Measurements from ENCODE around the gene SPC25.
A peak's percentile ranks its signal among the peaks of the same experiment; 100 is the strongest.
"Not testable (repeated sequence)": the region's sequence is repeated elsewhere in the genome, so short reads cannot be mapped to it uniquely, and the experiment has no call there.

SPC25 gene, protein sequence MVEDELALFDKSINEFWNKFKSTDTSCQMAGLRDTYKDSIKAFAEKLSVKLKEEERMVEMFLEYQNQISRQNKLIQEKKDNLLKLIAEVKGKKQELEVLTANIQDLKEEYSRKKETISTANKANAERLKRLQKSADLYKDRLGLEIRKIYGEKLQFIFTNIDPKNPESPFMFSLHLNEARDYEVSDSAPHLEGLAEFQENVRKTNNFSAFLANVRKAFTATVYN

GRCh38 chr2:168890006-168890782 lies at the start of gene SPC25:
Gene SPC25 (minus strand): TSS chr2:168890430. CDS start chr2:168889519, 911 bp downstream.
- H3K27ac Mint-ChIP-seq = peak within 1 kb of the TSS; percentile 48
- H3K4me3 Mint-ChIP-seq = peak within 1 kb of the TSS; percentile 85
- no peaks in the 10 kb centered on the region for H3K27me3 Mint-ChIP-seq
- peaks cover 9% of the 10 kb centered on the region for H3K4me1 Mint-ChIP-seq
- no peaks in the 10 kb centered on the region for H3K9me3 Mint-ChIP-seq
- no peaks in the 10 kb centered on the region for H3K36me3 Mint-ChIP-seq
- peak; percentile 95 for ATAC-seq

DNA sequence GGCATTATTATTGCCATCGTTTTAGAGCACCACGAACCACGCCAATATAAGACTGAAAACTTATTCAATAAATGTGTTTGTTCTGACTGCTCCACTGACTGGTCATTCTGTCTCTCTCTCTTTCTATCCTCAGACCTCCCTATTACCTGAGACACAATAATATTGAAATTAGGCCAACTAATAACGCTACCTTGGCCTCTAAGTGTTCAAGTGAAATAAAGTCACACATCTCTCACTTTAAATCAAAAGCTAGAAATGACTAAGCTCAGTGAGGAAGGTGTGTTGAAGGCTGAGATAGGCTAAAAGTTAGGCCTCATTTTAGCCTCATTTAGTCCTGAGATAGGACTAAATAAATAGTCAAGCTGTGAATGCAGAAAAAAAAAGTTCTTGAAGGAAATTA lies 49.7 kb upstream of the SPC25 start:
- no peak overlapping the region for H3K4me3 Mint-ChIP-seq
- no peaks in the 10 kb centered on the region for H3K36me3 Mint-ChIP-seq
- no peaks in the 10 kb centered on the region for H3K4me1 Mint-ChIP-seq
- H3K27ac Mint-ChIP-seq = no peak overlapping the region
- peaks cover under 1% of the 10 kb centered on the region for H3K27me3 Mint-ChIP-seq
- no peak for ATAC-seq
- no peaks in the 10 kb centered on the region for H3K9me3 Mint-ChIP-seq

GRCh38 chr2:168939061-168939460 lies 48.8 kb upstream of the SPC25 start:
- Mint-ChIP-seq H3K4me1 (no peaks in the 10 kb centered on the region), H3K9me3 (no peaks in the 10 kb centered on the region), H3K27ac (no peak overlapping the region), H3K4me3 (no peak overlapping the region), H3K27me3 (no peaks in the 10 kb centered on the region), H3K36me3 (no peaks in the 10 kb centered on the region)
- ATAC-seq = no peak

DNA sequence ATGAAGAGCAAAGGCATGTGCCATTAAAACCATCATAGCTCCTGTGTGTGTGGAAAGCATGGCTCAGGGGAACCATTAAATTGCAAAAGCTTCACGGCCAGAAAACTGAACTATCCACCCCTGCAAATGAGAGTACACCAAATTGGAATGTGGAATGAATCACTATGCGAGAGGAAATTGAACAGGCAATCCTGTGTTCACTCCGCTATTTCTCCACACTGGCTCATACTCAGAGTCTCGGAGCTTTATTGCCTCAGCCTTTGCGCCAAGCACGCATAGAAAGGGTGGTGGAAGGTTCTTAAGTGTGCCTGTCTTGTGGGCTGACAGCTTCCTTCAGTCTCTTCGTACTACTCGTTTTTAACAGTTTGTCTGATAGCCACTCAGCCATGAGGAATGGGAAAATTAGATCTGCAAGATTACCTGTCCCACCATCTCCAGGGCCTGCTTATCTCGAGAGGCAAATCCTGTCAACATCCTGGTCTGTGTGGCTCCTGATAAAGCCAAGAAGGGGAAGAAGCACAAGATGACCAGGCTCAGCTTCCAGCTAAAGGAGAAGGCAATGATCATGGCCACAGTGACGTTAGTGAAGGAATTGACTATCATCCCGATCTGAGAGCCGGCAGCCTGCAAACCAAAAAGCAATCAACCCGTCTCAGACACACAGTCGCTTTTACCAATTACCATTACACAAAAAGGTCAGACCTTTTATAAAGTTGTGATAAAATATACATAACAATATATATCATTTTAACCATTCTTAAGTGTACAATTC lies 45.8 kb upstream of the SPC25 start:
- no peaks in the 10 kb centered on the region for H3K36me3 Mint-ChIP-seq
- no peaks in the 10 kb centered on the region for H3K4me1 Mint-ChIP-seq
- H3K4me3 Mint-ChIP-seq = no peak overlapping the region
- H3K27ac Mint-ChIP-seq = no peak overlapping the region
- peaks cover 8% of the 10 kb centered on the region for H3K27me3 Mint-ChIP-seq
- no peak for ATAC-seq
- H3K9me3 Mint-ChIP-seq = peaks cover 3% of the 10 kb centered on the region

DNA sequence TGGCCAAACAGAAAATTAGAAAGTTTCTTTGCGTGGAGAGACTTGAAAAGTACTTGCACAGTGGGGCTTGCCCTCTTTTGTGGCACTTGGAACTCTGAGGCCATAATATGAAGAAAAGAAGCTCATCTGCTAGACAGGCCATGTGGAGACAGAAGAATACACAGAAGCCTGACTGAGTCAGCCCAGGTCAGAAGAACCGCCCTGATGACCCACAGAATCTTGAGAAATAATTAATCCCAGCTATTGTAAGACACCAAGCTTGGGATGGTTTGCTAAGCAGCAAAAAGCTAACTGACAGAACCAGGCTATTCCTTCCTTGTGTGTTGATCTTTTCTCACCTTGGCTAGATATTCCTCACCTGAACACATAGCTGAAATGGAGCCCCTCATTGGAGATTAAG lies 44.6 kb upstream of the SPC25 start:
- H3K4me1 Mint-ChIP-seq = no peaks in the 10 kb centered on the region
- ATAC-seq = no peak
- peaks cover 8% of the 10 kb centered on the region for H3K27me3 Mint-ChIP-seq
- no peak overlapping the region for H3K27ac Mint-ChIP-seq
- H3K4me3 Mint-ChIP-seq = no peak overlapping the region
- H3K9me3 Mint-ChIP-seq = peaks cover 3% of the 10 kb centered on the region
- no peaks in the 10 kb centered on the region for H3K36me3 Mint-ChIP-seq

DNA sequence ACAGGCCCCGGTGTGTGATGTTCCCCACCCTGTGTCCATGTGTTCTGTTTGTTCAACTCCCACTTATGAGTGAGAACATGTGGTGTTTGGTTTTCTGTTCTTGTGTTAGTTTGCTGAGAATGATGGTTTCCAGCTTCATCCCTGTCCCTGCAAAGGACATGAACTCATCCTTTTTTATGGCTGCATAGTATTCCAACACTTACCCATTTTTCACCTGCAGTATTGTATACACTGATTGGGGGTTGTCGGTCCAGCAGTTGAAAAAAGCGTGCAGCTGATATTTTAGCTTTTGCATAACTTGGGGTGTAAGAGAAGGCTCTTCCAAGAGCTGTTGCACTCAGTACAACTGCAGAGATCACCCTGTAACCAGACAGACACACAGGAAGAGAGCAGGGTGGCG lies 41.9 kb upstream of the SPC25 start:
- H3K36me3 Mint-ChIP-seq, H3K27me3 Mint-ChIP-seq: not testable (repeated sequence)

GRCh38 chr2:168930242-168930641 lies 40.0 kb upstream of the SPC25 start:
- no peak for ATAC-seq
- Mint-ChIP-seq H3K9me3 (peaks cover 3% of the 10 kb centered on the region), H3K4me1 (peaks cover 10% of the 10 kb centered on the region), H3K27ac (no peak overlapping the region), H3K36me3 (no peaks in the 10 kb centered on the region), H3K27me3 (peaks cover 8% of the 10 kb centered on the region), H3K4me3 (no peak overlapping the region)

More for the DNA sequence above, 41.9 kb upstream of the SPC25 start:
- peaks cover 10% of the 10 kb centered on the region for H3K4me1 Mint-ChIP-seq
- not testable (repeated sequence) for H3K27ac Mint-ChIP-seq, H3K9me3 Mint-ChIP-seq, ATAC-seq, H3K4me3 Mint-ChIP-seq

DNA sequence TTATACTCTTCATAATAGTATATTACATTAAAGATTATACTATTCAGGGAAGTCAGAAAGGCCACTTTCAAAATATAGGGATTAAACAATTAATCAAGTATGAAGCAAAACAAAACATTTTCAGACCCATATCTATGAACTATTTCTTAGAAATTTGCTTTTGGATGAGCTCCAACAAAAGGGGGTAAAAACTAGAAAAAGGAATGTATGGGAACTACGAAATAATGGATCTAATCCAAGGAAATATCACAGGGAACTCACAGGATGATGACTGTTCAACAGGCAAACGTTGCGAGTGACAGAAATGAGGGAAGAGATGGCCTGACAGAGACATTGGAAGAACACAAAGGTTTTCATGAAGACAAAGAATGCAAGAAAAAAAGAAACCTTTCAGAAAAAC lies 38.8 kb upstream of the SPC25 start:
- H3K27ac Mint-ChIP-seq = no peak overlapping the region
- H3K4me3 Mint-ChIP-seq = no peak overlapping the region
- H3K4me1 Mint-ChIP-seq = peaks cover 10% of the 10 kb centered on the region
- peaks cover 3% of the 10 kb centered on the region for H3K9me3 Mint-ChIP-seq
- ATAC-seq = no peak
- peaks cover 8% of the 10 kb centered on the region for H3K27me3 Mint-ChIP-seq
- no peaks in the 10 kb centered on the region for H3K36me3 Mint-ChIP-seq

DNA sequence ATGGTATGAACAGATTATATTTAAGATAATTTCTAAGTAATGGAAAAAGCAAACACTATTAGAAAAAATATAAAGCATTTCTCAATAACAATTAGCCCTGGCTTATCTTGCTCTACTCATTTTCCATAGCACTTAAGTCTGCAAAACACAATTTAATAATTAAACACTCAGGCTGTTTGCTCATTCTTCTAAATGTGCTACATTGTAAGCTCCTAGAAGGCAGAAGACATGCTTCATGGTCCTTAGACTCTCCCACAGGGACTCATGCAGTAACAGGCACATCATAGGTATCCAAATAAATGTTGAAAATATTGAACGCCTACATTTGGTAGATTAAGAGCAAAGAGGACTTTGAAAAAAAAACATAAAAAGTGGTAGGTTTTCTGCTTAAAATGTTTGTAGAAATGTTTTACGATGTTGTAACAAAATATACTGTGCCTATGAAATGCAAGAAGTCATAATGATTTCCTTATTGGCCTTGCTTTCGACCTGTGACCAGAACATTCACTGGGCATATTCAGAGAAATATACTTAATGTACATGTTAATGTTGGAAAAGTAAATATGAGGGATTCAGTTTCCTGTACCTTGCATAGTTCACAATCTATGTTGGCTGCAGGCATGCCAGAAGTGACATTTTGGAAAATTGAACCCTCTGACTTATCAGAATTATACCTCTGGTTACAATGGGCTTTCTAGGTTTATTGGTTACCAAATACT lies 38.0 kb upstream of the SPC25 start:
- ATAC-seq = no peak
- Mint-ChIP-seq H3K27ac (no peak overlapping the region), H3K4me3 (no peak overlapping the region), H3K36me3 (no peaks in the 10 kb centered on the region), H3K9me3 (peaks cover 3% of the 10 kb centered on the region), H3K27me3 (peaks cover 8% of the 10 kb centered on the region), H3K4me1 (peaks cover 10% of the 10 kb centered on the region)

DNA sequence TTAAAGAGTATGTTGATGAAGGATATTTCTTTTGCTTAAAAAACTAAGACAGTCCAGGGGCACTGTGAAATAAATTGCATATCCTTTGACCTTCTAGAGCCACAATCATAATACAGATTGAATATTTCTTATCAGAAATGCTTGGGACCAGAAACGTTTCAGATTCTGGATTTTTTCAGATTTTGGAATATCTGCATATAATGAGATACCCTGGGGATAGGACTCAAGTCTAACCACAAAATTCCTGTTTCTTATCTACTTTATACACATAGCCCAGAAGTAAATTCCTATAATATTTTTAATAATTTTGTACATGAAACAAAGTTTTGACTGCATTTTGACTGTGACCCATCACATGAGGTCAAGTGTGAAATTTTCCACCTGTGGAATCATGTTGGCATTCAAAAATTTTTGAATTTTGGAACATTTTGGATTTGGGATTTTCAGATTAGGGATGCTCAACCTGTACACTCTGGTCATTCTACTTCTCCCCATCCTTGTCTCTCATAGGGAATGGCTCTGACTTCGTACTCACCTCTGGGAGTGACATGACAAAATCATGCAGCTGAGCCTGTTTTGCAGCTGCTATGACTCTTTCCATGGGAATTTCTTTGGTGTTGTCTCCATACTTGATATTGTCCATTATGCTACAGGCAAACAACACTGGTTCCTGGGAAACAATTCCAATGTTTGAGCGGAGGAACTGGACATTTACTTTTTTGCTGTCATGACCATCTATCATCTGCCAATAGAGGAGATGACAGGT lies 36.6 kb upstream of the SPC25 start:
- Mint-ChIP-seq H3K27ac (no peak overlapping the region), H3K36me3 (no peaks in the 10 kb centered on the region), H3K4me1 (peaks cover 10% of the 10 kb centered on the region), H3K4me3 (no peak overlapping the region), H3K27me3 (peaks cover 12% of the 10 kb centered on the region), H3K9me3 (no peaks in the 10 kb centered on the region)
- no peak for ATAC-seq

GRCh38 chr2:168920504-168921157 lies 30.4 kb upstream of the SPC25 start:
- Mint-ChIP-seq H3K27me3 (peaks cover 31% of the 10 kb centered on the region), H3K4me1 (no peaks in the 10 kb centered on the region), H3K27ac (no peak overlapping the region), H3K4me3 (no peak overlapping the region), H3K9me3 (no peaks in the 10 kb centered on the region), H3K36me3 (no peaks in the 10 kb centered on the region)
- ATAC-seq = no peak

DNA sequence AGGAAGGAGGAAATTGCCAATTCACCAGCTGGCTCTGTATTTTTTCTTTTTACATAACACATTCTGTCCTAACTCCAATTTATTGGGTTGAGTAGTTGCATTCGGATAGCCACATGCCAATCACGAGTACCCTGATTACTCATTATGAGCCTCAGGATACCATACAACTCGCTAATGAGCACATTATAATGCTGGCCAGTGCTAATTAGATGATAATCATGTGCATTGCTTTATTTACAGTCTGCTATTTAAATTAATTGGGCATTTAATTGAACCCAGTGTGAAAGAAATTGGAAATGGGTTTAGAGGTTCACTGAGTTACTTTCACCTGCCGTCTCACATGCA lies 26.1 kb upstream of the SPC25 start:
- no peak for ATAC-seq
- no peaks in the 10 kb centered on the region for H3K9me3 Mint-ChIP-seq
- peaks cover 5% of the 10 kb centered on the region for H3K4me1 Mint-ChIP-seq
- H3K36me3 Mint-ChIP-seq = no peaks in the 10 kb centered on the region
- H3K4me3 Mint-ChIP-seq = no peak overlapping the region
- no peak overlapping the region for H3K27ac Mint-ChIP-seq
- peaks cover 39% of the 10 kb centered on the region for H3K27me3 Mint-ChIP-seq

DNA sequence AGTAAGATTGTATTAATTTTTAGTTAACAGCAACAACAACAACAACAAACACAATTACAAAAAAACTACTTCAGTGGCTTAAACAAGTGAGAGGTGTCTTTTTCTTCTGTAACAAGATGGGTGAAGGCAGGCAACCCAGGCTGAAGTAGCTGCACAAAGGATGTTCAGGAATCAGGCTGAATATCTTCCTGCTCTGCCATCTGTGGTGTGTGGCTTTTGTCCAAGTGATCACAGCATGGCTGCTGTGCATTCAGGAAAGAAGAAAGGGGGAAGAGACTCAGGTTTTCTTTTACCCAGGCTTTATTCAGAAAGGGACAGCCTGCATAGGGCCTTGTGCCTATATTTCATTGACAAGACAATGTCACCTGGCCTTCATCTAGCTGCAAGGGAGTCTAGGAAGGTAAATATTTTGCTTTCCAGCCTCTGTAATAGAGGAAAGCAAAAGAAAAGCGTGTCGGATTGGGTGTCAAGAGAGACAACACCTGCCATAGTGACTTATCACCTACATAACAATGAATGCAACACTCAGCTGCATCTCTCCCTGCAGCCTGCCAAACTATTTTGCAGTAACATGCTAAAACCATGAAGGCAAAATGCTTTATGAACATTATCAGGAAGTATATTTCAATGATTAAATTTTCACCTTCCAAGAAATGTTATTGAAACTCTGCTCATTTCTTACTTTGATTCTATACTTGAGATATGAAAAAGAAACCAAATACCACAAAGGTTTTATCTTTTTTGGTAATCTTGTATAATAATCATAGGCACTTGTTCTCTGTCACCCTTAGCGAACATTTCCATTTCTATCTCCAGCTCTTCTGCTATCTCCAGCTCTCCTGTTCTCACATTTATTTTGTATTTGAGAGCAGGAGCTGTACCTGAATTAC lies 25.5 kb upstream of the SPC25 start:
- H3K4me3 Mint-ChIP-seq = no peak overlapping the region
- H3K27ac Mint-ChIP-seq = no peak overlapping the region
- H3K9me3 Mint-ChIP-seq = no peaks in the 10 kb centered on the region
- H3K4me1 Mint-ChIP-seq = peaks cover 5% of the 10 kb centered on the region
- ATAC-seq = no peak
- H3K36me3 Mint-ChIP-seq = no peaks in the 10 kb centered on the region
- H3K27me3 Mint-ChIP-seq = peaks cover 33% of the 10 kb centered on the region

Data from stimulated activated memory B cell treated with anti-CD40 and anti-IgM and Interleukin-4, amounts not matched to agents 10 μg/mL and 1 μg/mL and 100 μg/mL, for 72 hours (primary cell).